ENCODE results near the gene TRIP12. TPM values are rescaled to one million over a fixed set of nuclear protein-coding genes. Genes with fewer than 3 reads are reported as not detected.

Gene TRIP12
- polyA plus RNA-seq, 1 donor from 2014 or later, result 57.2 TPM

- H3K27me3 ChIP-seq (ENCODE audit: insufficient read depth, low read depth, low read length), result no peaks in the 10 kb centered on the region
- H3K36me3 ChIP-seq (ENCODE audit: insufficient read depth, low read length), result no peaks in the 10 kb centered on the region
- no peaks in the 10 kb centered on the region for H3K9me2 ChIP-seq (ENCODE audit: insufficient read depth, low read length)
- H3F3A ChIP-seq (ENCODE audit: insufficient read depth, low read length, poor library complexity, severe bottlenecking), result no peaks in the 10 kb centered on the region
- H4K20me1 ChIP-seq (ENCODE audit: insufficient read depth), result no peaks in the 10 kb centered on the region
- H3K79me2 ChIP-seq (replicated peaks; ENCODE audit: insufficient read depth, low read length), result peaks cover 35% of the 10 kb centered on the region
- H3K9ac ChIP-seq (ENCODE audit: low read length), result no peak overlapping the region
- no peak overlapping the region for H2AFZ ChIP-seq (ENCODE audit: low read depth, low read length)
- no peaks in the 10 kb centered on the region for H3K9me3 ChIP-seq (ENCODE audit: low read length)
- no peak for TF ChIP-seq REST (IDR thresholded peaks at IDR 0.05; ENCODE audit: borderline replicate concordance)
- no peak for TF ChIP-seq SMC3 (conservative IDR thresholded peaks at IDR 0.05; ENCODE audit: poor library complexity)
- TF ChIP-seq TAF1 (IDR thresholded peaks at IDR 0.05; ENCODE audit: low read depth), result no peak
- no peak for TF ChIP-seq EP300 (conservative IDR thresholded peaks at IDR 0.05; ENCODE audit: poor library complexity, severe bottlenecking)
- TF ChIP-seq RAD21 (conservative IDR thresholded peaks at IDR 0.05), result no peak
- no peak for TF ChIP-seq EZH2 (IDR thresholded peaks at IDR 0.05; ENCODE audit: borderline replicate concordance, insufficient read depth, low read length, poor library complexity, severe bottlenecking)
- H3K27ac ChIP-seq (ENCODE audit: low read length), result no peak overlapping the region
- H3K4me2 ChIP-seq (ENCODE audit: low read length), result no peak overlapping the region
- no peak overlapping the region for H3K4me3 ChIP-seq (ENCODE audit: low read length)
These were observed 33.8 kb downstream of the TRIP12 start for GRCh38 chr2:229888031-229888430.

- H3K9me2 ChIP-seq (ENCODE audit: insufficient read depth, low read length), result no peaks in the 10 kb centered on the region
- no peaks in the 10 kb centered on the region for H4K20me1 ChIP-seq (ENCODE audit: insufficient read depth)
- peaks cover 29% of the 10 kb centered on the region for H3K79me2 ChIP-seq (replicated peaks; ENCODE audit: insufficient read depth, low read length)
- H2AFZ ChIP-seq (ENCODE audit: low read depth, low read length), result no peak overlapping the region
- no peaks in the 10 kb centered on the region for H3F3A ChIP-seq (ENCODE audit: insufficient read depth, low read length, poor library complexity, severe bottlenecking)
- H3K4me3 ChIP-seq (ENCODE audit: low read length), result no peak overlapping the region
- no peak overlapping the region for H3K27ac ChIP-seq (ENCODE audit: low read length)
- no peaks in the 10 kb centered on the region for H3K36me3 ChIP-seq (ENCODE audit: insufficient read depth, low read length)
- H3K4me2 ChIP-seq (ENCODE audit: low read length), result no peak overlapping the region
- no peak overlapping the region for H3K9ac ChIP-seq (ENCODE audit: low read length)
- TF ChIP-seq EZH2 (IDR thresholded peaks at IDR 0.05; ENCODE audit: borderline replicate concordance, insufficient read depth, low read length, poor library complexity, severe bottlenecking), result no peak
- no peak for TF ChIP-seq RAD21 (conservative IDR thresholded peaks at IDR 0.05)
- no peak for TF ChIP-seq CTCF (IDR thresholded peaks at IDR 0.05; ENCODE audit: poor library complexity, severe bottlenecking)
- no peak for TF ChIP-seq MXI1 (conservative IDR thresholded peaks at IDR 0.05; ENCODE audit: poor library complexity, severe bottlenecking)
- TF ChIP-seq EP300 (conservative IDR thresholded peaks at IDR 0.05; ENCODE audit: poor library complexity, severe bottlenecking), result no peak
- no peak for TF ChIP-seq POLR2AphosphoS5 (IDR thresholded peaks at IDR 0.05)
- no peak for TF ChIP-seq REST (IDR thresholded peaks at IDR 0.05; ENCODE audit: borderline replicate concordance)
- no peak for TF ChIP-seq TAF1 (IDR thresholded peaks at IDR 0.05; ENCODE audit: low read depth)
- no peak for TF ChIP-seq SMC3 (conservative IDR thresholded peaks at IDR 0.05; ENCODE audit: poor library complexity)
- H3K9me3 ChIP-seq (ENCODE audit: low read length), result no peaks in the 10 kb centered on the region
- H3K27me3 ChIP-seq (ENCODE audit: insufficient read depth, low read depth, low read length), result no peaks in the 10 kb centered on the region
These were observed 34.4 kb downstream of the TRIP12 start for GRCh38 chr2:229887441-229887840.

Data from neural cell (in vitro differentiated cells).